ENCODE results near the gene C5orf47.

Gene C5orf47

GRCh38 chr5:174044466-174045254 lies 55.7 kb downstream of the C5orf47 start:
- DNase-seq = no peak

GRCh38 chr5:174045470-174046025 lies 56.6 kb downstream of the C5orf47 start, which contains the start of gene NSG2:
Gene NSG2 (plus strand): TSS chr5:174045706. CDS start chr5:174046756, 1,050 bp downstream.
- DNase-seq = no peak

- DNase-seq = no peak
Measured at GRCh38 chr5:174046558-174046957, 57.6 kb downstream of the C5orf47 start.

GRCh38 chr5:174047472-174048099 lies 58.6 kb downstream of the C5orf47 start:
- DNase-seq = no peak

GRCh38 chr5:174052636-174053035 lies 63.7 kb downstream of the C5orf47 start:
- no peak for DNase-seq

- DNase-seq = no peak
Measured at GRCh38 chr5:174053905-174054304, 64.9 kb downstream of the C5orf47 start.

Measured in activated naive CD4-positive, alpha-beta T cell (primary cell).